SW480 (cell line): ENCODE data around the gene ZNF367.

Source experiments
- DNase-seq: peaks from one replicate; pipeline ENCODE4 v3.0.0-alpha.2; 2016; ENCODE audit warnings: low spot score

Gene ZNF367

GRCh38 chr9:96418083-96418919, at the start of gene ZNF367:
Gene ZNF367, minus strand, starts transcription at chr9:96418370. Its CDS starts 338 bp downstream, at chr9:96418032.
- DNase-seq = peak; percentile 98

- no peak for DNase-seq
These were observed 49.6 kb upstream of the ZNF367 start for GRCh38 chr9:96467784-96468183.

- no peak for DNase-seq
These were observed 46.3 kb upstream of the ZNF367 start for GRCh38 chr9:96464426-96464825.

DNA sequence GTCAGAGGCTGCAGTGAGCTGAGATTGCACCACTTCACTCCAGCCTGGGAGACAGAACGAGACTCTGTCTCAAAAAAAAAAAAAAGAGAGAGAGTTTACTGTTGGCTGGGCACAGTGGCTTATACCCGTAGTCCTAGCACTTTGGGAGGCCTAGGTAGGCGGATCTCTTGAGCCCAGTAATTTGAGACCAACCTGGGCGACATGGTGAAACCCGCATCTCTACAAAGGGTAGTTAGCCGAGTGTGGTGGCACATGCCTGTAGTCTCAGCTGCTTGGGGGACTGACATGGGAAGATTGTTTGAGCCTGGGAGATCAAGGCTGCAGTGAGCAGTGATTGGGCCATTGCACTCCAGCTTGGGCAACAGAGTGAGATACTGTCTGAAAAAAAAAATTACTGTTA, 44.4 kb upstream of the ZNF367 start:
- no peak for DNase-seq

DNA sequence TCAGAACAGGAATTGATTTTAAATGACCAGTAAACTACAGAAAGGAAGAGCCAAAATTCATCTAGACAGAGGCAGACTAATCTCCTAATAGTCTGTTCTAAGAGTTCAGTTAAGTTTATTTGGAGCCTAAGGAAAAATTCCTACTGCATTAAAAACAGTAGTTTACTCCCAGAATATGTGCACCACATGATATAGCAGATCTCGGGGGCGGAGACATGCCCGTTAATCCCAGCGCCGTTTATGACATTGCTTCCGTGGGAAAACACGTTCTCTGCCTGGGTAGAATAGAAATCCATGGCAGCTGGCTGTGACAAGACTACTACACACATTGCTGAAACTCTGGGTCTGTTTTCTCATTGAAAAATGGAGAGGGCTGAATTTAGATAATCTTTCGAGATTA, 43.2 kb upstream of the ZNF367 start:
- no peak for DNase-seq

DNA sequence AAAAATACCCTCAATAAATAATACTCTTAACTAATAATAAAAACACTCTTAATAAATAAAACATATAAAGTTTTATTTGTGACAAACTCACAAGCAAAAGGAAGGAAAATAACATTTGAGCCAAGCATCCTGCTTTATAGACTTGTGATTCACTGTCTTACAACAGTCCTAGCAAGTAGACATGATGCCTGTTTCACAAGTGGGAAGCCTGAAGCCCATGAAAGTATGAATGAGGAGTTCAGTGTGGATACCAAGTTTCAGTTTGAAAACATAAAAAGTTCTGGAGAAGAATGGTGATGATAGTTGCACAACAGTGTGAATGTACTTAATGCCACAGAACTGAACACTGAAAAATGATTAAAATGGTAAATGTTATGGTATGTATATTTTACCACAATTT, 42.7 kb upstream of the ZNF367 start:
- no peak for DNase-seq

- DNase-seq = no peak
These were observed 42.3 kb upstream of the ZNF367 start for GRCh38 chr9:96460470-96460869.

GRCh38 chr9:96459268-96460007, 41.3 kb upstream of the ZNF367 start:
- no peak for DNase-seq

GRCh38 chr9:96458226-96458625, 40.1 kb upstream of the ZNF367 start:
- DNase-seq = no peak

DNA sequence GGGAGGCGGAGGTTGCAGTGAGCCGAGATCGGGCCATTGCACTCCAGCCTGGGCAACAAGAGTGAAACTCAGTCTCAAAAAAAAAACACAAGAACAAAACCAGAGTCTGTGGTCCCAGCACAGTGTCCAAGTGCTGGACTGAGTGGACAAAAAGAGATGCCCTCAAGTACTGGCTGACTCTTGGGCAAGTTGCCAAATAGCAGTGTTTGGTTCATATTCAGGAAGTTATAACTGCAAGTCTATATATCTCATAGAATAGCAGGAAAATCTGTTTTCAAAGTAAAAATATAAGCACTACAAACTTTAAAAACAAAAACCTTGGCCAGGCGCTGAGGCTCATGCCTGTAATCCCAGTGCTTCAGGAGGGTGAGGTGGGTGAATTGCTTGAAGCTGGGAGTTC, 39.1 kb upstream of the ZNF367 start:
- no peak for DNase-seq

DNA sequence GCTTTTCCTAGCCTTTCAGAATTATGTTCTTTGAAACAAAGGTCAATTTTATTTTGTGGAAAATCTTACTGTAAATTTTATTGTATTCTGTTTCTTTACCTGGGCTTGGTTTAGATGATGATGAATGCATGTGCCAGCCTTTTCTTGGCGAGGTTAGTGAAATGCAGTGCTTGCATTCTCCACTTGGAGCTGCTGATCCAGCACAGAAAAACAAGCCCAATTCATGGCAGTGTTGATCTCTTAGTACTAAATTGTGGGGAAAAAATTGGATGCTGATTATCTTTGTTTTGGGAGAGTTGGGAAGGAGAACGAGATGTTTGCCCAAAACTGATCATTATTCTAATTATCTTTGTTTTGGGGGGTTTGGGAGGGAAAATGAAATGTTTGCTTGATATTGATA, 35.5 kb upstream of the ZNF367 start:
- peak; percentile 25 for DNase-seq

- DNase-seq = peak; percentile 21
These were observed 32.7 kb upstream of the ZNF367 start for GRCh38 chr9:96450613-96451528.

- DNase-seq = peak; percentile 93
These were observed 31.9 kb upstream of the ZNF367 start, which contains the start of gene HABP4 for GRCh38 chr9:96449845-96450612. Gene HABP4, plus strand, starts transcription at chr9:96450169. Its CDS starts 111 bp downstream, at chr9:96450280.

DNA sequence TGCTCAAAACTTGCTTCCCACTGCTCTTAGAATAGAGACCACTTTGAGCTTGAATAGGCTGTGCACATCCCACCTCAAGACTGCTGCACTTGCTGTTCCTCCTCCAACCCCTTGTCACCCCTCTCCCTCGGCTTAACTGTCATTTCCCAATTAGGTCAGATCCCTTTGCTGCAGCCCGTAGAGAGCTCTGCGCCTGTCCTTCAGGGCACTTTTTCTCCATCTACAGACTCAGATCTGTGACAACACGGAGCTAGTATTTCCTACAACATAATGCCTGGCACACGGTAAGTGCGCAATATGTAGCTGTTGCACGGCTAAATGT, 31.3 kb upstream of the ZNF367 start:
- no peak for DNase-seq

DNA sequence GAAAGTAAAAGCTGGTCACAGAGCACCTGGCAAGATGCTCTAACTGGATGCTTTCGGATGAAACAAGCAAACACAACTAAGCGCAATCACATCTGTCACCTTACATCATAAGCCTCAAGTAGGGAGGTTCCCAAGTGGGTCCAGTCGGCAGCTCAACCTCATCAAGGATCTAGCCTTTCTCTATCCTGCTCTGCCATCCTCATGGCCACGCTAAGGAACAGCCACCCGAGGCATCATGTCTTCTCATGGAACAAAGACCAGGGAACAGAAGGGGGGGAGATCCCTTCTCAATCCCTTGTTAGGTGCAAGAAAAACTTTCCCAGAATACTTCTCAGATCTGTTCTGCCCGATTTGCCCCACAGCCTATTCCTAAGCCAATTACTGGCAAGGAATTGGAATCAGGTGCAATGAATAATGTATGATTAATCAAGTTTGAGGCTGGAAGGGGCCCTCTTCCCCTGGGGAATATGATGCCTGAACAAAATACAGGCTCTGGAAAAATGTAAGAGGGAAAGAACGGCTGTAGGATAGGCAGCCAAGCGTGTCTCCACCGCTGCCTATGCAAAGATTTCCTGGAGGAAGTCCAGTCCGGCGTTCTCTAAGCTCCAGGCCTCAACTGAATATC, 30.5 kb upstream of the ZNF367 start:
- no peak for DNase-seq

DNA sequence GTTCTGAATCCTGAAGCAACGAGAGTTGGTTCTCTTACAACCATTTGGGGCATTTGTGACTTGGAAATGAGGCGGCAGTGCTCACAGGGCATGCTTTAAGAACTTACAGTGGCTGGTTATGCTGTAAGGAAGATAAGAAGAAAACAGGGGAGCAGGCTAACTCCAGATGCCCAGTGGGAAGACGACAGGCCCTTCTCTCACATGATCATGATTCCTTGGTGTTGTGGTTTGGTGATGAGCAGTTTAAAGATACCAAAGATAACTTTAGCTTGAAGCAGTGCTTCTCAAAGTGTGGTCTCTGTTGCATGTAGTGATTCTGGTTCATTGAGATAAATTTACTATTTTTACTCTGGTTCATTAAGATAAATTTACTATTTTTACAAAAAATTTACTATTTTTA, 29.2 kb upstream of the ZNF367 start:
- DNase-seq = no peak

GRCh38 chr9:96442491-96442890, 24.3 kb upstream of the ZNF367 start:
- no peak for DNase-seq

GRCh38 chr9:96441798-96442445, 23.8 kb upstream of the ZNF367 start:
- DNase-seq = peak; percentile 58

DNA sequence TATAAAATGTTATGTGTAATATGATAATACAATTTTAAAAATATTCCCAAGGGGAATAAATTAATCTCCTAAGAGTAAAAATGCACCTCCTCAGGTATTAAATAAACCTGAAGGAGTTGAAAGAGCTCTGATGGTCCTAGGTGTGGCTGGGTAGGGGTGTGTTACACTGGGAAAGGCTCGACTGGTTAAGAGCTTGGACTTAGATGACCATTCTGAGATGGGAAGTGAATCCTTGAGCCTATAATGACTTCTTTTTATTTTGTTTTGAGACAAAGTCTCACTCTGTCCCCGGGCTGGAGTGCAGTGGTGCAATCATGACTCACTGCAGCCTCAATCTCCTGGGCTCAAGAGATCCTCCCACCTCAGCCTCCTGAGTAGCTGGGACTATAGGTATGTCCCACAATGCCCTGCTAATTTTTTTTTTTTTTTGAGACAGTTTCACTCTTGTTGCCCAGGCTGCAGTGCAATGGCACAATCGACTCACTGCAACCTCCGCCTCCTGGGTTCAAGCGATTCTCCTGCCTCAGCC, 22.6 kb upstream of the ZNF367 start:
- no peak for DNase-seq

DNA sequence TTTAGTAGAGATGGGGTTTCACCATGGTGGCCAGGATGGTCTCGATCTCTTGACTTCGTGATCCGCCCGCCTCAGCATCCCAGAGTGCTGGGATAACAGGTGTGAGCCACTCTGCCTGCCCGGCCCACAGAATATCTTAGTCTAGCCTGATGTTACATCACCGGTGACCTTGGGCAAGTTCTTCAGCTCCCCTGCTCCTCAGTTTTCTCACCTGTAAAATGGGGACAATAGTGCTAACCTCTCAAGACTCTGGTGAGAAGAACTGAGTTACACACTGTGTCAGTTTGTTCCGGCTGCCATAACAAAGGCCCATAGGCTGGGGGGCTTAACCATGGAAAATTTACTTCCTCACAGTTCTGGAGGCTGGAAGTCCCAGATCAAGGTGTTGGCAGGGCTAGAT, 19.3 kb upstream of the ZNF367 start:
- no peak for DNase-seq
